Cerebellar nuclear complex (tissue), 1 donor: Measurements from ENCODE around the gene BNC2.

Experiments used
- DNase-seq, 2 experiments: peaks; one replicate each; lab custom pipeline; 2025; lab: John Stamatoyannopoulos, UW

BNC2 gene

DNA sequence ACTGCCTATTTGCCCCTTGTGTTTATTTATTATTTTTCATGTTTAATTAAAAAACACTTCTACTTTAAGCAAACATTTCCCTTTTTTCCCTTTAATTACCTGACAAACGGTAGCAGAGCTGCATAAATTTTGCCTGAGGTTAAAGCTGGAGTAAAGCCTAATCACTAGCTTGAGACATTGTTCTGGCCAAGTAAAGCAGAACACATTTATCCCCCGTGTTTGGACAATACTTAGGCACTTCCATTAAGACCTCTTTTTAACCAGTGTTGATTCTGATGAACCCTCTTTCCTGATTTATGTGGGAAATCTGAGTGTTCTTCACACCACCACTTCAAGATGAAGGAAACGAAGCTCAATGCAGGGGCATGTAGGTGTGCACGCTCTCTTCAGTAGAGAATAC is 54.5 kb downstream of the BNC2 start:
- DNase-seq, result no peak

GRCh38 chr9:16815079-16815478 is 55.4 kb downstream of the BNC2 start:
- DNase-seq, result no peak

- DNase-seq, result no peak
Measured at GRCh38 chr9:16813838-16814237, 56.6 kb downstream of the BNC2 start.

GRCh38 chr9:16811987-16812685 is 58.3 kb downstream of the BNC2 start:
- DNase-seq, result no peak

DNA sequence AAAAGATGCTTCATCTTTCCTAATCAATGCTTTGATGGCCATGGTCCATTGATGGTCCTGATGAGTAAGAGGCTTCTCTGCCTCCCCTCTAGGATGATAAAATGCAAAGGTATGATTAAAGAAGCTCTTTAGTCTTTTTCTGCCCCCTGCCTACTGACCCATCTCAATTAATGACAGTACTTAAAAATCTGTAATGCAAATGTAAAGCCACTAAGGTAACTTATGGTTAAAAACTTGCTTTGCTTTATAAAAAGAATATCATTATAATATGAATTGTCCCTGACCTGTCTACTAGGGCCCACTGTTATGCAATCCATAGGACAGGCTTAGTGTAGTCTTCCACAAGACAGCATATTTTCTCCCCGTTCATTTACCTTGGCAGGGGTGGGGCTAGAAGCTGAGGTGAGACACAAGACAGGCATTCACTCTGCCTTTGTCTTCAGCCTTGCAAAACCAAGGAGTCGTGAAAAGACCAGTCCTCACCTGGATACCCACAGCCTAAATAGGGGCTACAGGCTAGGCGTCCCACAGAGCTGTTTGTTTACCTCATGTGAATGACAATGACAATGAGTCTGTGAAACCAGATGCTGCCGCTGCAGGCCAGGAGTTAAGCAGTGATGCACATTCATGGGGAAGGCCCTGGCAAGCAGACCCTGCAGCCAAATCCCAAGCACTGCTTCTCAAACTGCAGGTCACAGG is 60.4 kb downstream of the BNC2 start:
- DNase-seq, result no peak

DNA sequence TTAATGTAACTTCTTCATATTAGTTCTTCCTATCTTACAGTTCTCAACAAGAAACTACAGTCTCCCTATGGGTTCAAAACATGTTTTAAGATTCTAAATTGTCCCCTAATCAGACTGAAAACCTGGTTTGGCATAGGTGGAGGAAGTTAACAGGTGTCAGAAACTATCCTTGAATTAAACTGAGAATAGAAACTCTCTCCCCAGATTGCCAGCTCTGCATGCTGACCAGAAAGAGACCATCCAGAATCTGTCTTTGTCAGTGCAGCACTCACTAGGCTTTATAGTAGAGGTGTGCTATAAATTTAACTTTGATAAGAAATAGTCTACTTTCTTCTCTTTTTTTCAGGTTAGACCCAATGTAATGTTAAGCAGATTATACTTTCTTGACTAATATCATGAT is 63.8 kb downstream of the BNC2 start:
- DNase-seq, result no peak

- DNase-seq, result no peak
Measured at GRCh38 chr9:16803648-16804047, 66.8 kb downstream of the BNC2 start.

DNA sequence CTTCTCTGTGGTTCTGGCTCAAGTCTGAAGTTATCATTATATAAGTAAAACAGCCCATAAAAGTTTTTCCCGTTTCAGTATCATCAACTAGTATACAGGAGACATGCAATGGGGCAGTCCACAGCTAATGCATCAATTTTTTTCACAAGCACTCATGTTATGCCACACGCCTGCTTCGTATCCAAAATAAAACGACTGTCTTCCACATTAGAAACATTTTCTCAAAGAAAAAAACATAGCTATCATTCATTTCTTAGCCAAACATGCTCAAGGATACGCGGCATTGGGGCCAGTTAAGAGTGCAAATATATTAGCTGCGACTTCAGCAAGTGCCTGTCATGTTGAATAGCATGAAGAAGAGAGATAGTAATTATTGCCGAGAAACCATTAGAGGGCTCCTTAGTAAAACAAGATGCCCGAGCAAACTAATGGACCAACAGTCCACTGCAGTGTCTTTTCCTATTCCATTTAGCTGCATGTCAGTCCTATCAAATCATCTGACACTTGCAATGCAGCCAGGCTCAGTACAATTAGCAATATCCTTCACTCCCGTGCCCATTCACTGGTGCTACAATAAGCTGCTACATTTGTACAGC is 68.5 kb downstream of the BNC2 start:
- no peak for DNase-seq

GRCh38 chr9:16796304-16796825 is 74.1 kb downstream of the BNC2 start:
- no peak for DNase-seq

- no peak for DNase-seq
Measured at GRCh38 chr9:16794871-16795639, 75.4 kb downstream of the BNC2 start.

- DNase-seq, result no peak
Measured at GRCh38 chr9:16794103-16794502, 76.4 kb downstream of the BNC2 start.

DNA sequence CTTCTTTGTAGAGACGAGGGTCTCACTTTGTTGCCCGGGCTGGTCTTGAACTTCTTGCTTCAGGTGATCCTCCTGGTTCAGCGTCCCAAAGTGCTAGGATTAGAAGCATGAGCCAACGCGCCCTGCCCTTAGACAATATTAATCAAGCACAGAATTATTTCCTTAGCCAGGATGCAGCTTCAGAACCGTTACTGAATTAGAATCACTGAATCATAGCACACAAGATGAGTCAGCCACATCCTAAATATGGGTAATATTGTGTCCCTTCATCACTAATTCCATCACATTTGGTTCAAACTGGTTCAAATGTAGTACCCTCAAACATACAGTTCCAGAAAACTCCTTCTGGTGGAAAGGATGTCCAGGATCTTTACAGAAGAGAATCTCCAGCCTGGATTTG is 82.7 kb downstream of the BNC2 start:
- DNase-seq, result no peak

GRCh38 chr9:16784002-16784401 is 86.5 kb downstream of the BNC2 start:
- no peak for DNase-seq

GRCh38 chr9:16782490-16782889 is 88.0 kb downstream of the BNC2 start:
- no peak for DNase-seq

- DNase-seq, result no peak
Measured at GRCh38 chr9:16775330-16775729, 95.1 kb downstream of the BNC2 start.

DNA sequence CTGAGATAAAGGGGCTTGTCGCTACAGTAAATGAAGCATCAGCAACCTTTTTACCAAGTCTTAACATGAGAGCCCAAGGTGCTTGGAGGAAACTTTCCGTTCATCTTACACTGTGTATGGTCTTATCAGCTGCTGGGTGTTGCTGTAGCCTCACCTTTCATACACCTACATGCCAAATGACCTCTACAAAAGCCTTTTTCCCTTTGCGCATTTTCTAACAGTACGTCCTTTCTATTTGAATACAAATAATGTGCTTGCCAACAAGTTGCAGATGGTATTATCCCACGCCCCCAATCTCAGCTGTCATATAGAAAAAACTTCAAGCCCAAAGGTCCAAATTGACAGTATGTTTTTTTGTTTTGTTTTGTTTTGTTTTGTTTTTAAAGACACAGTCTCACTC is 96.9 kb downstream of the BNC2 start:
- DNase-seq, result no peak

DNA sequence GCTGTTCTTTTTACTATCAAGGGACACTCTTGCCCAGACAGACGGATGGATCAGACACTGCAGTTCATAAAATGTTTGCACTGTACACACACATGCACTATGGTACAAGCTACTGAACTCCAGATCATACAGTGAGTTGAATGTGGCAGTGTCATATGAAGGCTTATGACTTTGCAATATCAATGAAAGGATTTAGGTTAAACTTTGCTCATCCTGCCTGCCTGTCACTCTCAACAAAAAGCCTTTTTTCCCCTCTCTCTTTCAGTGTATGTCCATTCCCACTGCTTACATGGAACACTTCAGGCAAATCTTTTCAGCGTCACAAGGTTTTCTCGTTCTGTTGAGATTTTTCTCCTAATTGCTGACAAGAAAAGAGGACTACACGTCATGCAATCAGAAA is 97.4 kb downstream of the BNC2 start:
- no peak for DNase-seq

GRCh38 chr9:16771356-16771755 is 99.1 kb downstream of the BNC2 start:
- DNase-seq, result no peak

GRCh38 chr9:16769291-16769690 is 101.2 kb downstream of the BNC2 start:
- no peak for DNase-seq

DNA sequence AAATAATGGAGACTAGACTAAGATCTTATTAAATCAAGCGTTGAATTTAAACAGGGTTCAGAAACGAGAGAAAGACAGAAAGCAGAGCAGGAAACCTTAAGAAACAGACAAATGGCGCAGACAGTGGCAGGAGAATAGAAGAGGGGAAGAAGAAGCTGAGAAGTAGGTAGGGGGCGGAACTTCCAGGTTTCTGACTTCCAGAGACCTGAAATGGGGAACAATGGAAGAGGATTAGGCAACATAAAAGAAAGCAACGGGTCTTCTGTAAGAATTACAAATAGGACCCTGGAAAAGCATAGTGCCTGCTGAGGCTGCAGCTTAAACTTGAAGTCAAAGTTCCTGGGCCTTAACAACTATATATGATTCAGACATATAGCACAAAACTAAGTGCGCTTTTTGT is 101.7 kb downstream of the BNC2 start:
- no peak for DNase-seq

DNA sequence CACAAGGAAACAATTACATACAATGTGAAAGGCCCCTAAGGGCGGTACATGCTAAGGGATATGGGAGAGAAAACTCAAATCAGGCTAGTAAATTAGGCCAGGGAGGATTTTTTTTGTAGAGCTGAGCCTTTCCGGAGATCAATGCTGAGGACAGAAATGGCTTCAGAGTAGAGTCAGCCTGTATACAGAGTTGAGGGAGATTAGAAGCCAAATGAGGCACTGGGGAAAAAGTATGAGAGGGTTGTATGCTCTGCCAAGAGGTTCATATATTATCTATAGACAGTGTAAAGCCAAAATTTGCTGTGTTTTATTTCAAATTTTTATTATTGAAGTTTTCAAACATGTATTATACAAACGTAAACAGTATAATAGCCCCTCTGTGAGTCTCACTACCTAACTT is 103.1 kb downstream of the BNC2 start:
- no peak for DNase-seq

GRCh38 chr9:16763946-16764345 is 106.5 kb downstream of the BNC2 start:
- DNase-seq, result no peak
